ENCODE measurements around the gene PHLDA3.

GRCh38 chr1:201501812-201502510, 33.0 kb upstream of the PHLDA3 start:
- no peak for TF ChIP-seq ZNF366 (tag by site-specific recombination; conservative IDR thresholded peaks at IDR 0.05)
- no peak for TF ChIP-seq ZNF692 (tag by site-specific recombination; IDR thresholded peaks at IDR 0.05)
- no peak for TF ChIP-seq CTCF (tag by site-specific recombination; IDR thresholded peaks at IDR 0.05)
- TF ChIP-seq ZNF449 (tag by site-specific recombination; IDR thresholded peaks at IDR 0.05), result no peak
- TF ChIP-seq ZNF398 (tag by site-specific recombination; IDR thresholded peaks at IDR 0.05), result no peak
- peak; percentile 74 for TF ChIP-seq ZNF426 (tag by site-specific recombination; IDR thresholded peaks at IDR 0.05)
- no peak for TF ChIP-seq ZNF488 (tag by site-specific recombination; IDR thresholded peaks at IDR 0.05)
- no peak for TF ChIP-seq ZNF274 (IDR thresholded peaks at IDR 0.05; ENCODE audit: low read length)
- TF ChIP-seq ZNF274 (tag by site-specific recombination; IDR thresholded peaks at IDR 0.05; ENCODE audit: borderline replicate concordance), result no peak
- TF ChIP-seq GLIS1 (tag by site-specific recombination; IDR thresholded peaks at IDR 0.05), result no peak
- no peak for TF ChIP-seq ZBTB48 (tag by site-specific recombination; IDR thresholded peaks at IDR 0.05)
- TF ChIP-seq ZNF280D (tag by site-specific recombination; IDR thresholded peaks at IDR 0.05), result no peak
- no peak for TF ChIP-seq ATF2 (tag by site-specific recombination; IDR thresholded peaks at IDR 0.05; ENCODE audit: low read depth)
- peak; percentile 64; the same call in 1 of the 2 replicates for TF ChIP-seq REST (tag by site-specific recombination; IDR thresholded peaks at IDR 0.05)
- TF ChIP-seq RBAK (tag by site-specific recombination; IDR thresholded peaks at IDR 0.05), result no peak
